UCSD-AML1 (cell line): Measurements from ENCODE around the gene RAPGEF2.

Experiments used
- DNase-seq: peaks from one replicate; lab custom pipeline; 2025; ENCODE audit not compliant: unreplicated experiment; lab: John Stamatoyannopoulos, UW

RAPGEF2 gene

GRCh38 chr4:159296061-159296460 lies 193.2 kb downstream of the RAPGEF2 start:
- DNase-seq: no peak

- no peak for DNase-seq
These were observed 194.2 kb downstream of the RAPGEF2 start for GRCh38 chr4:159297091-159297490.

GRCh38 chr4:159298502-159298901 lies 195.6 kb downstream of the RAPGEF2 start:
- DNase-seq: peak; percentile 9

GRCh38 chr4:159303435-159303834 lies 200.6 kb downstream of the RAPGEF2 start:
- DNase-seq: no peak

- DNase-seq: no peak
These were observed 202.2 kb downstream of the RAPGEF2 start for GRCh38 chr4:159305129-159305528.

- no peak for DNase-seq
These were observed 205.1 kb downstream of the RAPGEF2 start for GRCh38 chr4:159307929-159308328.

- DNase-seq: no peak
These were observed 205.9 kb downstream of the RAPGEF2 start for GRCh38 chr4:159308566-159309340.

GRCh38 chr4:159312236-159312635 lies 209.4 kb downstream of the RAPGEF2 start:
- no peak for DNase-seq

- peak; percentile 10 for DNase-seq
These were observed 213.0 kb downstream of the RAPGEF2 start for GRCh38 chr4:159315879-159316278.

GRCh38 chr4:159317203-159317602 lies 214.3 kb downstream of the RAPGEF2 start:
- no peak for DNase-seq

GRCh38 chr4:159319027-159319426 lies 216.1 kb downstream of the RAPGEF2 start:
- no peak for DNase-seq

GRCh38 chr4:159326480-159326879 lies 223.6 kb downstream of the RAPGEF2 start:
- no peak for DNase-seq

GRCh38 chr4:159328766-159329165 lies 225.9 kb downstream of the RAPGEF2 start:
- DNase-seq: no peak

- no peak for DNase-seq
These were observed 231.6 kb downstream of the RAPGEF2 start for GRCh38 chr4:159334461-159334860.

- no peak for DNase-seq
These were observed 234.2 kb downstream of the RAPGEF2 start for GRCh38 chr4:159337041-159337440.

GRCh38 chr4:159341522-159341921 lies 238.6 kb downstream of the RAPGEF2 start:
- no peak for DNase-seq

GRCh38 chr4:159342374-159342773 lies 239.5 kb downstream of the RAPGEF2 start:
- no peak for DNase-seq

GRCh38 chr4:159343116-159343515 lies 240.2 kb downstream of the RAPGEF2 start:
- DNase-seq: no peak

- no peak for DNase-seq
These were observed 242.0 kb downstream of the RAPGEF2 start for GRCh38 chr4:159344877-159345276.

- no peak for DNase-seq
These were observed 243.8 kb downstream of the RAPGEF2 start for GRCh38 chr4:159346681-159347080.

- no peak for DNase-seq
These were observed 244.9 kb downstream of the RAPGEF2 start for GRCh38 chr4:159347813-159348212.

- DNase-seq: peak; percentile 11
These were observed 246.5 kb downstream of the RAPGEF2 start for GRCh38 chr4:159349332-159349731.

- no peak for DNase-seq
These were observed 249.7 kb downstream of the RAPGEF2 start for GRCh38 chr4:159352609-159353008.
